HEK293 (cell line): ENCODE data around the gene DOCK7.

ENCODE experiments used
- CTCF ChIP-seq: fragments of 450-650 bp; formaldehyde crosslinking; IDR thresholded peaks from 2 replicates; pipeline ENCODE4 v1.5.1; 2016; ENCODE audit warnings: missing biosample characterization, missing genetic modification characterization
- INSM2 ChIP-seq: fragments of 450-650 bp; formaldehyde crosslinking; IDR thresholded peaks from 2 replicates; pipeline ENCODE4 v1.5.1; 2016; ENCODE audit warnings: missing biosample characterization, missing genetic modification characterization
- KLF16 ChIP-seq: fragments of 450-650 bp; formaldehyde crosslinking; IDR thresholded peaks from 2 replicates; pipeline ENCODE4 v1.5.1; 2017; ENCODE audit warnings: missing biosample characterization, missing genetic modification characterization
- KLF9 ChIP-seq: fragments of 450-650 bp; formaldehyde crosslinking; IDR thresholded peaks from 2 replicates; pipeline ENCODE4 v1.5.1; 2016; ENCODE audit warnings: missing biosample characterization, missing genetic modification characterization, low read depth
- PRDM4 ChIP-seq: fragments of 450-650 bp; formaldehyde crosslinking; IDR thresholded peaks from 2 replicates; pipeline ENCODE4 v1.5.1; 2017; ENCODE audit warnings: missing biosample characterization, missing genetic modification characterization
- ZNF138 ChIP-seq: fragments of 450-650 bp; formaldehyde crosslinking; IDR thresholded peaks from 2 replicates; pipeline ENCODE4 v1.5.1; 2016; ENCODE audit warnings: missing biosample characterization, missing genetic modification characterization, borderline replicate concordance
- ZNF311 ChIP-seq: fragments of 450-650 bp; formaldehyde crosslinking; IDR thresholded peaks from 2 replicates; pipeline ENCODE4 v1.5.1; 2017; ENCODE audit warnings: missing biosample characterization, missing genetic modification characterization, borderline replicate concordance
- ZNF37A ChIP-seq: fragments of 450-650 bp; IDR thresholded peaks from 2 replicates; pipeline ENCODE4 v1.5.1; 2018; ENCODE audit warnings: missing biosample characterization, missing genetic modification characterization
- ZNF449 ChIP-seq: fragments of 450-650 bp; formaldehyde crosslinking; IDR thresholded peaks from 2 replicates; pipeline ENCODE4 v1.5.1; 2017; ENCODE audit warnings: missing biosample characterization, mild to moderate bottlenecking, missing genetic modification characterization, moderate library complexity
- ZNF768 ChIP-seq: fragments of 450-650 bp; formaldehyde crosslinking; IDR thresholded peaks from 2 replicates; pipeline ENCODE4 v1.5.1; 2018; ENCODE audit warnings: missing biosample characterization, mild to moderate bottlenecking, missing genetic modification characterization

GRCh38 chr1:62423580-62424242 is 264.5 kb downstream of the DOCK7 start:
- TF ChIP-seq ZNF311 (tag by site-specific recombination) = no peak
- TF ChIP-seq ZNF37A (tag by site-specific recombination) = no peak
- TF ChIP-seq CTCF (tag by site-specific recombination) = no peak
- no peak for TF ChIP-seq KLF16
- TF ChIP-seq ZNF768 = no peak
- TF ChIP-seq INSM2 (tag by site-specific recombination) = no peak
- TF ChIP-seq KLF9 (tag by site-specific recombination) = no peak
- TF ChIP-seq ZNF449 = no peak
- TF ChIP-seq PRDM4 = no peak
- no peak for TF ChIP-seq ZNF138 (tag by site-specific recombination)
